GM11168 (cell line): ENCODE results near the gene C2orf80.
"Not testable (repeated sequence)": the region's sequence is repeated elsewhere in the genome, so short reads cannot be mapped to it uniquely, and the experiment has no call there.

Experiments used
- in situ Hi-C: fragments of 300-500 bp; cut with MboI; formaldehyde crosslinking; loops from one replicate; pipeline ENCODE4 v1.12.0; 2022; ENCODE audit warnings: low sequenced_read_pairs; ENCODE audit not compliant: unreplicated experiment

The C2orf80 gene

DNA sequence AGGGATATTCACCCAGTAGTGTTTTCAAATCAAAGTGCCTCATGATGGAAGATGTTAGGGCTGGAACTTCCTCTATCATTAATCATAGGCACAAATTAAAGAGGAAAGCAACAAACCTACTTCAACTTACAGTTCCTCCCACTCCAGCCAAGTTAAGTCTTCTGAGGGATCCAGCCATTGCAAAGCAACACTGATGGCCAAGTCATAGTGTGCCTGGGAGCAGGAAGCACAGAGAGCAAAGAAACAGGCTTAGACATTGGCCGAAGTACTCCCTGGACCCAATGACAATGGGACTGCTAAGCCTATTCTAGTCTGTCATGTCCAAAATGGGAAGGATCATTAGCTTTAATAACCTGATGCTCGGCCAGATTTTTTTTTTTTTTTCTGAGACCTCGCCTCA, 7.0 kb downstream of the C2orf80 start:
- in situ Hi-C loops: no loop called here

DNA sequence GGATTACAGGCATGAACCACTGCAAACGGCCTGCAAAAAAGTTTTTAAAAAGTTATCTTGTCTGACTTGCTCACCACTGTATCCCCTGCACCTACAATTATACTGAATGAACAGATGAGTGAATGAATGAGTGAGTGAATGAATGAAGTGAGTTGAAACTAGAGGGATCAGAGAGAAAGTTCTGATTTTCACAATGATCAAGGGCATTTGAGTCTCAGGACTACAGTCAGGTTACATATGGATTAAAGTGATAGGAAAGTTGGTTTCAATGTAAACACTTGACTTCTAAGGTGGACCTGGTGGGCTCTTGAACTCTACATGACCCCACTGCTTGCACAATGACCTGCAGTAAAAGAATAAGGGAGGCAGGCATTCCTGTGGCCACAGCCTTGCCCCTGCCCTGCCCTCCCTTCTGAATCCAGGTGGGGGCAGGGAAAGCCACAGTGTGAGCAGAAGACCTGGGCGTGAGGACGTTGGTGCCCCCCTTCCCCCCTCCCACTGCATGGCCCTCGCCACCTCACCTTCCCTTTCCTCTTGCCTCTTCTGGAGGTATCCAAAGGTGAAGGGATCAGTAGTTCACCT, 10.7 kb downstream of the C2orf80 start:
- in situ Hi-C loops: no loop called here

DNA sequence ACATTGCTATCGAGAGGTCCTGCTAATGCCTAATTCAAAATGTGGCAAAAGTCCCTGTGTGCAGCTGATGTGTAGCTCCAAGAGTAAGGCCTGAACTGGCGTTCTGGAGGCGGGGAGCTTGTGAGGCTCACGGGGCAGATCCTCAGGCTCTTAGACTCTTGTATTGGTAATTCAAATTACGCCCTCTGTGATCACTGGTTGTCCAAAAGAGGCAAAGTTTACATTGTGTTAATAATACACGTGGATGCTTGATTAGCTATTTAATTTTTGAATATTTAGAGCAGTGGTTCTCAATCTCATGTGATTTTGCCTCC, 14.0 kb downstream of the C2orf80 start:
- in situ Hi-C loops: no loop called here

DNA sequence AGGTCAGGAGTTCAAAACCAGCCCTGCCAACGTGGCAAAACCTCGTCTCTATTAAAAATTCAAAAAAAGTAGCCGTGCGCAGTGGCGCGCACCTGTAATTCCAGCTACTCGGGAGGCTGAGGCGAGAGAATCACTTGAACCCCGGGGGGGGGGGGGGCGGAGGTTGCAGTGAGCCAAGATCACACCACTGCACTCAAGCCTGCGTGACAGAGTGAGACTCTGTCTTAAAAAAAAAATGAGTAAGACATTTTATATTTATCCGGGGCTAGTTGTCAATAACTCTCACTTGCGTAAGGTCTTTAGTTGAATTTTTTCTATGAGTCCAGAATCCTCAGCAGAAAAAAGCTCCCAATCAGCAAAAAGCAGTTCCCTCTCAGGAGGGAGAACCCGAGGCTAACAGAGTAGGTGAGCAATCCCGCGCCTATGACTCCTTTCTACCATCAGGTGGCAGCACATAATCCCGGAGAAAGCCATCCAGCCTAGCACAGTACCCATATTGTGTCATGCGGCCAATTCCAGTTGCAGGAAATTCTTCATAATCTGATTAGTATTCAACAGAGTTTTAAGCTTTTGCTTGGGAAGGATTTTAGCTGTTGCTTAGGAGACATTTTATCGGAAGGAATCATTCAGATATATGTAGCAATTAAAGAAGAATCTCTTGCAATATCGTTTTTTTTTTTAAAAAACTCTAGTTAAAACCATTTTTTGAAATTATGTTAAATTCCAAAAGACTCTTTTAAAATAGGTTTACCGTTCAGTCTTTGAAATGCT, 14.6 kb downstream of the C2orf80 start:
- in situ Hi-C loops: no loop called here

DNA sequence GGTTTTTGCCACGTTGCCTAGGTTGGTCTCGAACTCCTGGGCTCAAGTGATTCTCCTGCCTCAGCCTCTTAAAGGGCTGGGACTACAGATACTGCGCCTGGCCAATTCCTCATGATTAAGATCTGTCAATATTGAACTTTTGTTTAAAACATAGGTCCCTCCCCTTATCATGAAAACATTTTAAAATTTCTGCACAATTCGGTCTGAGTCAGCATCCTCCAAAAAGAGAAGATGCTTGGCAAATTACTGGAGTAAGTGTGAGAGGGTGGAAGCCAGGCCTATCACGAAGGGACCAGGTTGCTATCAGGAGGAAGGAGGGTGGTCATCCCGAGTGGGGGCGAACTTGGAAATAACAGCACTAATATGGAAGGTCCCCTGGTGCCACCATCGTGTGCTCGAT, 15.7 kb downstream of the C2orf80 start:
- in situ Hi-C loops: no loop called here

DNA sequence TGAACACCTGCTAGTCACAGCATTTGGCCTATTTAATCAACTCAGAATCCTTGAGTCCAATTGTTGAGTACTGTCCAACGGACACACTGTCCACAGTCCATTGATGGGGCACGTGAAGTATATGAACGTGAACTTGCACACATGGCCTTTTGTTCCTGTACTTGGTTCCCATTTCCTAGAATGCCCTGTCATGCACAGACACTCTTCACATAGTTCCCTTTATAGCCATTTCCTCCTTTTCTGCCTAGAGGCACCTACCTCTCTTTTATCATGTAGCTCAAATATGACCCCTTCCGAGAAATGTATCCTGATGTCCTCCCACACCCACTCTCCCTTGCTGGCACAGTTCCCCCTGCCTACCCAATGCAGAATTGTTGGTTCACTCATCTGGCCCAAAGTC, 17.7 kb downstream of the C2orf80 start:
- in situ Hi-C loops: no loop called here

DNA sequence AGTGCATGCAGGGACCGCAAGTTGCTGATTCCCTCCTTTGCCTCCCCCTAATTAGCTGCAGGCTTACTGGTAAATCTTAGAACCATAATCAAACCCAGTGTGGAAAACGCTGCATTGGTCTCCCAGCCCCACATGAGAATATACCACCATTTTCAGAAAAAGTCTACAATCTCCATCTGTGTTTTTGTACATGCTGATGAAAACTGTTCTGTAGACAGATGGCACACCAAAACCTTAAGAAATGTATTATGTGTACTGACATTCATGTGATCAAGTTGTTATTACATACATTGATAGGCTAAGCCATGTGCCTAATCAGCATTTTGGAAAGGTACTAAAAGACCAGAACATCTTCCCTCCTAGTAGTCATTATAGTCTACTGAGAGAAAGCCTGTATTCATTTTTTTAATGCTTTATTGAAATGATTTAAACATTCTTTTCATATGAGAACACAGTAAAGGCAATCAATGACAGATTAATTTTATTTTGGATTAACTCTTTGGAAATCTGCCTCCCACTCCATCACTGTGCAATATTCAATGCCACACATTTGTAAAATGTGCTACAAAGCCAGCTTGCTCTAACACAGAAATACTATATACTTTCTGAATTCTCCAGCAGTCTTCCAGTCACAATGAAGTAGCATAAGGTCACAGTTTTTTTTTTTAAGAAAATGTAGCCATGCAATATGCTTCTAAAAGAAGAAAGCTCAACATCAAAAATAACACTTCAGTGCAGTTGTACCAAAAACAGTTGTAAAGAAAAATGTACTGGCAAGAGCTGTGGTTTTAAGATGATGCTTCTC, 24.7 kb downstream of the C2orf80 start:
- in situ Hi-C loops: no loop called here

DNA sequence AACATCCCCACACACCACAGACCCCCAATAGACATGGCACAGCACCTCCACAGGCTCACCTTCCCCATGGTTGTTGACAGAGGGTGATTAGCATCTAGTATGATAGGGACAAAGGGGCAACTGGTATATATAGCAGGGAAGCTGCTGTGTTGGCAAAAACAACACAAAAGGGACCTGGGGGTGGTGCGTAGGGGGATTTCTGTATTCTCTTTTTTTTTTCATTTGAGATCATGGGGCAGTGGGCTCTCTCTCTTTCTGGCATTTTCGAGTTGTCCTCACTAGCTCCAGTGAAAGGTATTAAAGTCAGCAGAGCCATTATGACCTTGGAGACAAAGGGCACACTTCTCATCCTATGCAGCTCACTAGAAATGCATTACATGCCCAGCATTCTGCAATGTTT, 26.3 kb downstream of the C2orf80 start, which contains the start of gene CRYGA:
Gene CRYGA (minus strand): TSS at position 101 of the 400 bp plus-strand sequence. CDS start 33 bp downstream, at position 68.
- in situ Hi-C loops: no loop called here

DNA sequence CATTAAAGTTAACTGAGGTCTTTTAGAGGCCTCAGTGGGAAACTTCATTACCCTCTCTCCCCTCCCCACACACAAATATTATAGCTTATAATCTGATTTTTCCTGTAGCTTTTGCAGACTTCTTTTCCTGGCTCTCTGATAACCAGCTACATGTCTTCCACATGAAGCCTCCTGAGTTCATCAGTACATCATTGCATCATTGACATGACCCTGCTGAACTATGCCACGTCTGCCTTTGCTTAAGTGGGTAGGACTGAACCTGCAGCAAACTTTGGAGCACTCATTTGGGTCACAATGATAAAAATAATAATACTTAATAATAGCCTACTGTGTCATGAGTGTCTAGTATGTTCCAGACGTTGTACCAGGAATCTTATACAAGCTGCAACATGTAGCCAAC, 33.4 kb downstream of the C2orf80 start:
- in situ Hi-C loops: no loop called here

DNA sequence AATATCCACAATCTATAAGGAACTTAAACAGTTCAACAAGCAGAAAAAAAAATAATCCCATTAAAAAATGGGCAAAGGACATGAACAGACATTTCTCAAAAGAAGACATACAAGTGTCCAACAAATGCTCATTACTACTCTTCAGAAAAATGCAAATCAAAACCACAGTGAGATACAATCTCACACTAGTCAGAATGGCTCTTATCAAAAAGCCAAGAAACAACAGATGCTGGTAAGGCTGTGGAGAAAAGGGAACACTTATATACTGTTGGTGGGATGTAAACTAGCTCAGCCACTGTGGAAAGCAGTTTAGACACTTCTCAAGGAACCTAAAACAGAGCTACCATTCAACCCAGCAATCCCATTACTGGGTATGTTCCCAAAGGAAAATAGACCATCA, 36.7 kb downstream of the C2orf80 start:
- in situ Hi-C loops: no loop called here

DNA sequence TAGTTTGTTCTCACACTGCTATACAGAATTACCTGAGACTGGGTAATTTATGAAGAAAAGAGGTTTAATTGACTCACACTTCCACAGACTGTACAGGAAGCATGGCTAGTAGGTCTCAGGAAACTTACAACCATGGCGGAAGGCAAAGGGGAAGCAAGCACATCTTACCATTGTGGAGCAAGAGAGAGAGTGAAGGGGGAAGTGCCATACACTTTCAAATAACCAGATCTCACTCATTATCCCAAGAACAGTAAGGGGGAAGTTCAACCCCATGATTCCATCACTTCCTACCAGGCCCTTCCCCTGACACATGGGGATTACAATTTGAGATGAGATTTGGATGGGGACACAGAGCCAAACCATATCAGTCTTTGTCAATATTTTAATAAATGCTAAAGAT, 38.9 kb downstream of the C2orf80 start:
- in situ Hi-C loops: no loop called here

DNA sequence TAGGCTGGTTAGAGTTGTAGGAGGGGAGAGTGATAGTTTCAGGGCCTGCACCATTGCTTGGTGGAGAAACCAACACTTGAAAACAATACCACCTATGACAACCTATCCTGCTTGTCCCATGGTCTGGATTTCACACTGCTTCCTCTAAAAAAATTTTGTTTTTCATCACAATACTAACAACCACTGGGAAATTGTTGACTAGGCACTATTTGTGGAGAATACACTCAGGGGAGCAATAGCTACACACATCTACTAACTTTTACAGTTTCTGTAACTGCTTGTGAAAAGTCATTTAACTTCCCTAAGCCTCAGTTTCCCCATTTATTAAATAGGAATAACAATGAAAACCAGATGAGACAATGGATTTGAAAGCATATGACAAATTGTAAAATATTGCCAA, 39.7 kb downstream of the C2orf80 start:
- in situ Hi-C loops: no loop called here

DNA sequence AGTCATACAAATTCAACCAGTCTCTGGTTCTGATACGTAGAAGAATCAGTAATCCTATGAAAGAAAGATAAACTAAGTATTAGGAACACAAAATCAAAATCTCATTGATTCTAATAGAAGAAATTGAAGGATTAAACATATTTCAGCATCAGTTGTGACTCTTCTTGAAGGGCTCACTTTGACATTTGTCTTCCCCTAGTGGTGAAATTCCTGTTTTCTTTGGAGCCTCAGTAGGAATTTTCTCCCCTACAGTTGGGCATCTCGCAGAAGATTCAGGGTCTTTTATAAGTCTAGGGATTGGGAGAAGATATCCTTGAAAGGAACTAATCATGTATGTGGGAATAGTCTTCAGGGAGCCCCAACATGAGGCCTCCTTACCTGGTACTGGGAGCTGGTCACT, 41.0 kb downstream of the C2orf80 start:
- in situ Hi-C loops: no loop called here

DNA sequence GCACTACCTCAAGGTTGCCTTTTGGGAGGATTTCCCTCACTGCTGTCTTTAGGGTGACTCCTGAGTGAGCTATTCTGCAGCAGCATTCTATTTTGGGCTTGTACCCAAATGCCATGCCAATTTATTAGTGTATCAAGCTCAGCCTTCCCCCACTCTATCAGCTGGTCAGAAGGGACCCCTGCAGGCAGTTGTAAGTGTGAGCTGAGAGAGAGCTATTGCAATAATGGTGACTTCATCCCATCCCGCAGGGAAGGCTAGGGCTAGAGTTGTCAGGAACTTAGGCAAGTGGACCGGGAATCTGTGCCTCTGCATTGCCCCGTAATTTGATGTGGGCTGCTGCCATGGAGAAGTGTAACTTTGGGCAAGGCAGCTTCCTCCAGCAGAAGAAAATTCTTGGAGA, 42.1 kb downstream of the C2orf80 start:
- in situ Hi-C loops: no loop called here

DNA sequence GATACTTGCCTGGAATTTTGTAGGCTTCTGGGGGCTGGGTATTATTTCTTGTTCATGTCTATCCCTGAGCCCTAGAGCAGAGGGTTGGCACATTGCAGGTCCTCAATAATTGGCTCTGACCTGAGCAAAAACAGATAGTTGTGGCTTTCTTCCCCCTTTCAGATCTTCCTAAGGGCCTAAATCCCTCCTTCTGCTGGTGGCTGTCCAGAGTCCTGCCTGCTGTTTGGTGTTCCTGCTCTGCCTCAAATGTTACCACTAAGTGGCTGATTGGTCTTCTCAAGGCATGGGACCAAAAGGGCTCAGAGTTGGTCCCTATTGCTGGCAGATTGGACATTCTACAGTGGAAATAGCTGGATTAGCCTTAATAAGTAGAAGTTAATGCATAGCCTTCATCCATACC, 42.8 kb downstream of the C2orf80 start:
- in situ Hi-C loops: no loop called here

DNA sequence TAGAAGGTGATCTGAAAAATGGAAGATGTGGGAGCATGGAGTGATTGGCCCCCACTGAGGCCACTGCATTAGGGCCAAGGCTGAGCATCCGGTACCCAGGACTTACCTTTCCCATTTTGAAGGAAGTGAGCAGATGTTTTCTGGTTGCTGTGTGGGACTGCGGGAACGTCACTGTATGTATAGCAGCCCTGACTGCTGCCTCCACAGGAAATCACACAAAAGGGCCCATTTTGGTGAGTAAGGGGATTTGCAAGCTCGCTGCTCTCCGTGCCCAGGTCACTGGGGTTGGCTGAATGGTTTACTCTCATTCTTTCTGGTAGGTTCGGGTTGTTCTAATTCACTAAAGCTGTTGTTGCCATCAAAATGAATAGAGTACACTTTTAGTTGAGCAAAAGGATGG, 43.8 kb downstream of the C2orf80 start, which contains the start of gene CRYGB:
Gene CRYGB (minus strand): TSS at position 153 of the 400 bp plus-strand sequence. CDS start 38 bp downstream, at position 115.
- in situ Hi-C loops: no loop called here

DNA sequence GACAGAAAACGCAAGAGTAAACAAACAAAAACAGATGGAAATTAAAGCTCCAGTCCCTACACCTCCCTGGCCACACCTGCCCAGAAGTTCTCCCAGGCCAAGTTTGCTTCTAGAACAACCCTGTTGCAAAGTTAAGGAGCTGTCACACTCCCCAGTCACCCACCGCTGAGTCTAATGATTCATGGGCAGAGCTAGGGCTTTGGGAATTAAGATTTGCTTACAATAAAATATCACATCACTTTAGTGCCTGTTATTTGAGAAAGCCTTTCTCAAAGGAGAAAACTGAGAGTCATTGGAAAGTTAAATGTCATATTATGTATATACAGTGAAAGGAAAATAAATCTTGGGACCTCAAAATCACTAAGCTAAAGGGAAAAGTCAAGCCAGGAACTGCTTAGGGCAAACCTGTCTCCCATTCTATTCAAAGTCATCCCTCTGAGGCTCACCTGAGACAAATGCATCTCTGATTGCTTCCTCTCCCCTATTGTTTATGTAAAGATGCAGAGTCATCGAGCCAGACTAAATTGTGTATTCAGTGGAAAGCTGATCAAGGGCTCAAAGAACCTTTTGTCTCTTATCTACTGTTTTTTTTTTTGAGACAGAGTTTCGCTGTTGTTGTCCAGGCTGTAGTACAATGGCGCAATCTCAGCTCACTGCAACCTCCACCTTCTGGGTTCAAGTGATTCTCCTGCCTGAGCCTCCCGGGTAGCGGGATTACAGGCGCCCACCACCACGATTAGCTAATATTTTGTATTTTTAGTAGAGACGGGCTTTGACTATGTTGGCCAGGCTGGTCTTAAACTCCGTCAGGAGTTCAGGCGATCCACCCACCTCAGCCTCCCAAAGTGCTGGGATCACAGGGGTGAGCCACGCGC, 46.7 kb downstream of the C2orf80 start:
- in situ Hi-C loops: no loop called here

DNA sequence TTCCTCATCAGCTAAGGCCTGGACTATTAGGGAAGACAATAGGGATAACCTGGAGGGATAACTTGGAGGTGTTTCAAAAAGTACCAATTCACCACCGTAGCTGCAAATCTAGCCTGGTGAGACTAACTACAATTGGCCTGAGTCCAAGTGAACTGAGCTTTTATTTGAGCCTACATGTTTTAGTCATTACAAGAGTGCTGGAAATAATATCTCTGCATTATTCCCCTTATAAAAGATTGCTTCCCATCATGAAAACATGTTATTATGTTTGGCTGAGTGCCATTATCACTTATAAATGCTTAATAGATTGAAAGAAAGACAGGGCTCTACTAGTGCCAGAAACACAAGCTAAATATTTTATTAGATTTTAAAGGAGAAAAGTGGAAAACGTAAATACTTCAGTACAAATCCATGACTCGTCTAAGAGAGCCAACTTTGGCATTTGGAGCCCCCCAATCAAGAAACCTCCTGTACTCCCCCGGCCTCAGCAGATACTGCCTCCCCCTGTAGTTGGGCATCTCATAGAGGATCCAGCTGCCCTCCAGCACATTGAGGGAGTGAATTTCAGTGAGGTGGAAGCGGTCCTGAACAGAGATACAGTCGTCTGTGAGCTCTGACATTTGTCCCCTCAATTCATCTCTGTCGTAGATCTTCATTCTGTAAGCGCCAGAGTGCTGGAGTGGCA, 47.4 kb downstream of the C2orf80 start:
- in situ Hi-C loops: no loop called here

DNA sequence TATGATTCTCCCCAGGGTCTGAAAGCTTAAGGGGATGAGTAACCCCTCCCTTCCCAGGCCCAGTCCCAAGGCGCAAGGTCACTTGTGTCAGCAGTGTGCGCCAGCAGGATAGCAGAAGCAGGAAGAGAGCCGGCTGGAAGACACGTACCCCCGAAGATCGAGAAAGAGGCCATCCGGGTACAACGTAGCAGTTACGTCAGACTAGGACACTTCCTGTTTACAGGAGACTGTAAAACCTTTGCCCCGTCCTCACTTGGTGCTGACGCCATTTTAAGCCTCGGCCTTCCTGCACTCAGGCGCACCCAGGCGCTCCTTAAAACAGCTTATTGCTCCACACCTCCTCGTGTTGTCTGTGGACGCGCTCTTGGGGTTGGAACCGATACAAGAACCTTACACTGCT, 50.4 kb downstream of the C2orf80 start:
- in situ Hi-C loops: no loop called here

DNA sequence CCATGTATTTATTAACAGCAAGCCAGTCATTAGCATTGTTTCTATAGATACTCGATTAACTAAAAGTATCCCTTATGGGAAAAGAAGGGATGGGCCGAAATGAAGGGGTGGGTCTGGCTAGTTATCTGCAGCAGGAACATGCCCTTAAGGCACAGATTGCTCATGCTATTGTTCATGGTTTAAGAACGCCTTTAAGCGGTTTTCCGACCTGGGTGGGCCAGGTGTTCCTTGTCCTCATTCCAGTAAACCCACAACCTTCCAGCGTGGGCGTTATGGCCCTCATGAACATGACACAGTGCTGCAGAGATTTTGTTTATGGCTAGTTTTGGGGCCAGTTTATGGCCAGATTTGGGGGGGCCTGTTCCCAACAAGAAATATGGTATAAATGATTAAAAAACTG, 51.5 kb downstream of the C2orf80 start:
- in situ Hi-C loops: not testable (repeated sequence)
